GM08714 (cell line): ENCODE measurements around the gene PADI2.

Source experiments
- H3K4me3 ChIP-seq: fragments of 200-500 bp; sonication (Bioruptor generic); 2 replicates; pipeline ENCODE4 v1.5.1; 2014; ENCODE audit warnings: mild to moderate bottlenecking, low read length, inconsistent platforms
- ZNF274 ChIP-seq: IDR thresholded peaks from 2 replicates; pipeline ENCODE4 v1.6.1; 2012; ENCODE audit warnings: mild to moderate bottlenecking, low read depth, low read length

Gene PADI2

DNA sequence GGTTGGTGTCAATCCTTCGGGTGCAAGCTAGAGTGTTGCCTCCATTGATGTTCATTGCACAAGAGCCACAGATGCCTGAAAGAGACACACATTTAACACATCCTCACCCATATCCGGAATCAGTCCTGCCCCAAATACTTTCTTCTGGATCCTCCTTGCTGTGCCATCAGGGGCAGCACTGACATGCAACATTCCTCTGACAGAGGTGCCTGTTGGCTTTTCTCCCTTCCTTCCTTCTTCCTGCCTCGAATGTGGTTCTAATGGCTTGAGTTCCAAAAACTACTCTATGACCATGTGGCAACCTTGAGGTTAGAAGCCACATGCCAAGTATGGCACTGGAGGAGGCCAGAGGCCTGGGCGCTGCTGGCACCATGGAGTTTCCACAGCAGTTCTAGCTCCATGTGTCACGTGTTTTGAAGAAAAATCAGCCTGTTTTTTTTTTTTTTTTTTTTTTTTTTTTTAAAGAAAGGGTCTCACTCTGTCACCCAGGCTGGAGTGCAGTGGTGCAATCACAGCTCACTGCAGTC lies 90.5 kb downstream of the PADI2 start:
- no peak overlapping the region for H3K4me3 ChIP-seq
- no peak for TF ChIP-seq ZNF274

- no peak overlapping the region for H3K4me3 ChIP-seq
- TF ChIP-seq ZNF274 = no peak
These were observed 91.4 kb downstream of the PADI2 start for GRCh38 chr1:17027900-17028299.

- H3K4me3 ChIP-seq = no peak overlapping the region
- no peak for TF ChIP-seq ZNF274
These were observed 91.8 kb downstream of the PADI2 start for GRCh38 chr1:17027403-17027802.

DNA sequence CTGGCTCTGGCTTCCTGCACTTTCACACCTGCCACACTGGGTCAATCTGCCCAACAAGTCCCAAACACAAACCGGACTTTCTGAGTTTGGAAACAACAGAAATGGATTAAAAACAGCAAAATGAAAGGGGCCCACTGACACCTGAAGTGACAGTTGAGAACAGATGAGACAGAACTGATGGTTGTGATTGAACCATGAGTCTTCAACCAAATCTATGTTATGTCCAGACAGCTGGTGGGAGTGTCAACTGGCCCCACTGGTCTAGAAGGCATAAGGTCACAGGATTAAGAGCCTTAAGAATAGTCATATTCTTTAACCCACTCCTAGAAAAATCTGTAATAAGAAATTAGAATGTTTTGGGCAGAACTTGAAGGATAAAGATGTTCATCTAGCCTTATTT lies 94.5 kb downstream of the PADI2 start:
- H3K4me3 ChIP-seq = no peak overlapping the region
- no peak for TF ChIP-seq ZNF274

DNA sequence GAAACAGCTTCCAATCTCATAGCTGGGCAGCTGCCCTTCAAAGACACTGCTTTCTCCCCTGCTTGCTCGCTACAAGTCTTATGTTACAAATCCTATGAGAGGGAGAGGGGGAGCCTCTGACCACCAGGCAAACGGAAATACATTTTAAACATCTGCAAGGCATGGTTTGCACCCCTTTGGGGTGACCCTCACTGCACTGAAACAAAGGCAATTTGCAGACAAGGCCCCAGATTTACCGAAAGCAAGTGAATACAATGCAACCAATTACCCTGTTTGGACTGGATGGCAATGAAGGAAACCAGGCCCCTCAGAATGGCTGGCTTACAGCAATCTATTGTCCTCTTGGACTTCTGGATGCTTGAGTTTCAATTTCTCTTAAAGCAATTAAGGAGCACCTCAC lies 95.7 kb downstream of the PADI2 start:
- H3K4me3 ChIP-seq = no peak overlapping the region
- TF ChIP-seq ZNF274 = no peak

DNA sequence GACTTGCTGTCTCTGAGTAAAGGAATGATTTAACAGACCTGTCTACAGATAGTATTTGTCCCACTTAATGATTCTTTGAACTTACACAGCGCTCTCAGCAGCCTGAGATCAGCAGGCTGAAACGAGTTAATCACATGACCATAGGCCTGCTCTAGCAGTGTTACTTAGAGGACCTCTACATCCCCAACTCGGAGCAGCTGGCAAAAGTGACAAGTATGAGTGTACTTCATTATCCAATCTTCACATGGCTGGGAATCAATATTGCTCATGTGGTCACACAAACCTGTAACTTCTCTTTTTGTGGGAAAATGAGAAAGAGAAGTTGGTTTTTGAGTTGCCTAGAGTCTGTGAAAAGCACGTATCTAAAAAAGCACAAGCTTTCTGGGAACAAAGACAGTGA lies 96.1 kb downstream of the PADI2 start:
- no peak overlapping the region for H3K4me3 ChIP-seq
- TF ChIP-seq ZNF274 = no peak

DNA sequence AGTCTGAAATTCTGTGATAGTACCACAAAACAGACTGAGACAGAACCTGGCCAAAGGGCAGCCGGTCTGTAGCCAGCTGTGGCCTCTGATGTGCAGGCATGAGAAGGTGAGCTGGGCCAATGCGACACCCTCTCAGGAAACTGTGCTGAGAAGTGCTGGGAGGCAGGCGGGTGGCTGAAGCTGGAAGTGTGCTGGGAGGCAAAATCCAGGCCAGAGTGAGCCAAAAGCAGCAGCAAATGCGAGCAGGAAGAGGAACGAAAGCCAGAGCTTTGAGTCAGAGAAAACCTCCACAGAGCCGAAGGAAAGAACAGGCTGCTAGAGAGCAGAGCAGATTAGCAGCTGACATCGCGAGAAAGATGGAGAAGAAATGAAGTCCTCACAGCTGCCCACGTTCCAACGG lies 97.4 kb downstream of the PADI2 start:
- H3K4me3 ChIP-seq = no peak overlapping the region
- TF ChIP-seq ZNF274 = no peak

- TF ChIP-seq ZNF274 = no peak
- H3K4me3 ChIP-seq = no peak overlapping the region
These were observed 98.7 kb downstream of the PADI2 start for GRCh38 chr1:17020502-17020901.

- no peak for TF ChIP-seq ZNF274
- no peak overlapping the region for H3K4me3 ChIP-seq
These were observed 100.4 kb downstream of the PADI2 start for GRCh38 chr1:17018849-17019248.

GRCh38 chr1:17017435-17017834 lies 101.8 kb downstream of the PADI2 start:
- TF ChIP-seq ZNF274 = no peak
- no peak overlapping the region for H3K4me3 ChIP-seq
